SU-DHL-6 (cell line): ENCODE measurements around the gene SINHCAF.

ENCODE experiments used
- EZH2phosphoT487 ChIP-seq: fragments of 200-600 bp; sonication (generic), shearing (Covaris generic); conservative IDR thresholded peaks from 2 replicates; pipeline ENCODE4 v1.6.1; 2018; ENCODE audit warnings: mild to moderate bottlenecking, antibody characterized with exemption, low read length, moderate library complexity, mixed read lengths
- TF ChIP-seq, protein P1 (sequence below): fragments of 200-600 bp; sonication (generic); IDR thresholded peaks from one replicate; pipeline ENCODE4 v1.5.1; 2017; ENCODE audit warnings: antibody characterized with exemption, mild to moderate bottlenecking, low read length, moderate library complexity; ENCODE audit not compliant: insufficient read depth, poor library complexity, severe bottlenecking

DNA sequence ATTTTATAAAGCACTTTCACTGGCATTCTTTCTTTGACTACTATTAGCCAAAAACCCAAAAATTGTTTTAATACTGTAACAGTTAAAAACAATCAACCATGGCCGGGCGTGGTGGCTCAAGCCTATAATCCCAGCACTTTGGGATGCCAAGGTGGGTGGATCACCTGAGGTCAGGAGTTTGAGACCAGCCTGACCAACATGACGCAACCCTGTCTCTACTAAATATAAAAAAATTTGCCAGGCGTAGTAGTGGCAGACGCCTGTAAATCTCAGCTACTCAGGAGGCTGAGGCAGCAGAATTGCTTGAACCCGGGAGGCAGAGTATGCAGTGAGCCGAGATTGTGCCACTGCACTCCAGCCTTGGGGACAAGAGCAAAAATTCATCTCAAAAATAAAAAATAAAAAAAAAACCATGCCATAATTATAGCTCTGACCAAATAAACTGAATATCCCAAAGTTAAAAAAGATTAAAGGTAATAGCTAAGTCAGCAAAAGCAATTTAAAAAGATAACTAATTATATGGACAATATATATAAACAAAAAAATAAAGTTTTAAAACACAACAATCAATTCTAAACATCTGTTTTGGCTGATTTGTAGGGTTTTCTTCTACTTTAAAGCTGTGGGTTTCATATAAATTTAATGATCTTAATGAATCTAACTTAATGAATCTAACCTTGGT lies 10.0 kb downstream of the SINHCAF start:
- TF ChIP-seq, protein P1, sequence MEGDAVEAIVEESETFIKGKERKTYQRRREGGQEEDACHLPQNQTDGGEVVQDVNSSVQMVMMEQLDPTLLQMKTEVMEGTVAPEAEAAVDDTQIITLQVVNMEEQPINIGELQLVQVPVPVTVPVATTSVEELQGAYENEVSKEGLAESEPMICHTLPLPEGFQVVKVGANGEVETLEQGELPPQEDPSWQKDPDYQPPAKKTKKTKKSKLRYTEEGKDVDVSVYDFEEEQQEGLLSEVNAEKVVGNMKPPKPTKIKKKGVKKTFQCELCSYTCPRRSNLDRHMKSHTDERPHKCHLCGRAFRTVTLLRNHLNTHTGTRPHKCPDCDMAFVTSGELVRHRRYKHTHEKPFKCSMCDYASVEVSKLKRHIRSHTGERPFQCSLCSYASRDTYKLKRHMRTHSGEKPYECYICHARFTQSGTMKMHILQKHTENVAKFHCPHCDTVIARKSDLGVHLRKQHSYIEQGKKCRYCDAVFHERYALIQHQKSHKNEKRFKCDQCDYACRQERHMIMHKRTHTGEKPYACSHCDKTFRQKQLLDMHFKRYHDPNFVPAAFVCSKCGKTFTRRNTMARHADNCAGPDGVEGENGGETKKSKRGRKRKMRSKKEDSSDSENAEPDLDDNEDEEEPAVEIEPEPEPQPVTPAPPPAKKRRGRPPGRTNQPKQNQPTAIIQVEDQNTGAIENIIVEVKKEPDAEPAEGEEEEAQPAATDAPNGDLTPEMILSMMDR, result no peak
- TF ChIP-seq EZH2phosphoT487, result no peak
